Forelimb muscle (tissue), 1 donor: Measurements from ENCODE around the gene CCDC124. TPM values are rescaled to one million over a fixed set of nuclear protein-coding genes. Genes with fewer than 3 reads are reported as not detected.

Experiments
- DNase-seq: peaks from one replicate; pipeline ENCODE4 v3.0.0-alpha.2; 2013; ENCODE audit warnings: low read depth
- polyA plus RNA-seq: library from polyadenylated mRNA; unstranded; fragments of 120-200 nt; gene quantifications from one replicate; pipeline ENCODE4 v1.2.1, GENCODE V29; 2013; ENCODE audit not compliant: insufficient read length

CCDC124 gene
- polyA plus RNA-seq, 1 donor, result 54.8 TPM

DNA sequence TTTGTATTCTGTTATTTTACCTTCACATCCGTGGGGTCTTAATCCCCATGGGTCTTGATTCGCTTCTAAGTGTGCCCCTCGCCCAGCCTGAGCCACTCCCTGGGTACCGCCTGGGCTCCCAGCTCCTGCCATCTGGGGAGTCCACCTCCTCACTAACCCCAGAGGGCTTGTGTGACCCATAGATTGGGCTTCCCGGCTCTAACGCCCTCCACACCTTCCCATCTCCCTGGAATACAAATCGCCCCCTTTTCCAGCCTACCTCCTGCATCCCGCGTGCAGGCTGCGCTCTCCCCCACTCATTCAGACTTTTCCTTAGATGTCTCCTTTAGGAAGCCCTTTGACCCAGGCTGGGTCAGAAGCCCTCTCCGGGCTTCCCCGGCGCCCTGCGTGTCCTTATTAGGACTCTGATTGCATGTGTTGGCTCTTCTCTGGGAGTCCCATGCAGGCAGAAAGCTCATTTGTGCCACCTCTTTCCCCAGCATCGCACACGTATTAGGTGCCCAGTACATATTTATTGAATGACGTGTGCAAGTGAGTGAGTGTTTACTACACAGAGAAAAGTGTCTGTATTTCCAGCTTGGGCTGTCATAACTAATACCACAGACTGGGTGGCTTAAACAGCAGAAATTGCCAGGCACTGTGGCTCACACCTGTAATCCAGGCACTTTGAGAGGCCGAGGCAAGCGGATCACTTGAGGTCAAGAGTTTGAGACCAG, 757 bp downstream of the CCDC124 start:
- no peak for DNase-seq

DNA sequence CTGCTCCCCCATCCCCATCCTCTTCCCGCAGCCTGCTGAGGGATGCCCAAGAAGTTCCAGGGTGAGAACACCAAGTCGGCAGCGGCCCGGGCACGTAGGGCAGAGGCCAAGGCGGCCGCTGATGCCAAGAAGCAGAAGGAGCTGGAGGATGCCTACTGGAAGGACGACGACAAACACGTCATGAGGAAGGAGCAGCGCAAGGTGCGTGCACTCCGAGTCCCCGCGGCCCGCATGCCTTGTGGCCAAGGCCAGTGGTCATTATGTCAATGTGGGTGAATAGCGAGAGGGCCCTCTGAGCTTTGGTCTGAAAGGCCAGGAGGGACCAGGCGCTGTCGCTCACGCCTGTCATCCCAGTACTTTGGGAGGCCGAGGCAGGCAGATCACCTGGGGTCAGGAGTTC, 3.6 kb downstream of the CCDC124 start:
- DNase-seq, result no peak

DNA sequence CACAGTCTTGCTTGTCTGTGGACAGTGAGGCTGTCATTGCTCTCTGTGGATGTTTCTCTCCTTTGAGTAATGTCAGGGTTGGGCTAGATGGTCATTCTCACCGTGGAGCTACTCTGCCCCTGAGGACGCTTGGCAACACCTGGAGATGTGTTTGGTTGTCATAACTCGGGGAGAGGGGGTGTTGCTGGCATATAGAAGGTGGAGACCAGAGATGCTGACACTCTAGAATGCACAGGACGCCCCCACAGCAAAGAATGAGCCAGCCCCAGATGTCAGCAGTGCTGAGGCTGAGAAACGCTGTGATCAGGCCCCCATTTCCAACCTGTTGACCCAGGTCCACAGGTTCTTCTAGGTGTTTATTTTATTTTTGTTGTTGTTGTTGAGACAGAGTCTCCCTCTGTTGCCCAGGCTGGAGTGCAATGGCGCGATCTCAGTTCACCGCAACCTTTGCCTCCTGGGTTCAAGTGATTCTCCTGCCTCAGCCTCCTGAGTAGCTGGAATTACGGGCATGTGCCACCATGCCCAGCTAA, 4.6 kb downstream of the CCDC124 start:
- DNase-seq, result no peak

DNA sequence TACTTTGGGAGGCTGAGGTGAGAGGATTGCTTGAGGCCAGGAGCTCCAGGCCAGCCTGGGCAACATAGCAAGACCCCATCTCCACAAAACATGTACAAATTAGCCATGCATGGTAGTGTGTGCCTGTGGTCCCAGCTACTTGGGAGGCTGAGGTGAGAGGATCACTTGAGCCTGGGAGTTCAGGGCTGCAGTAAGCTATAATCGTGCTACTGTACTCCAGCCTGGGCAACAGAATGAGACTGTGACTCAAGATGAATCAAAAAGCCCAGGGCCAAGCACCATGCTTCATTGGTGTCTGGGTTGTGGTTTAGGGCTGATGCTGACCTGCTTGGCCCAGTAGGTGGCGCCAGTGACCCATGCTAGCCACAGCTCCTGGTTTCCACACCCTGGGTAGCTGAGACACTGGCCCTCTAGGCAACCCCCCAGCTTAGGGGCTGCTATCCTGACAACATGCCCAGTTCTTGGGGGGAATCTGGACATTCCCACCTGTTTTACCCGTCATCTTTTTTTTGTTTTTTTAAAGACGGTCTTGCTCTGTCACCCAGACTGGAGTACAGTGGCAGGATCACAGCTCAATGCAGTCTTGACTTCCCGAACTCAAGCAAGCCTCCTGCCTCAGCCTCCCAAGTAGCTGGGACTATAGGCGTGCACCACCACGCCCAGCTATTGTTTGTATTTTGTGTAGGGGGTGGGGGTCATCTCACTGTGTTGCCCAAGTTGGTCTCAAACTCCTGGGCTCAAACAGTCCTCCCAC, 5.5 kb downstream of the CCDC124 start:
- DNase-seq, result no peak

DNA sequence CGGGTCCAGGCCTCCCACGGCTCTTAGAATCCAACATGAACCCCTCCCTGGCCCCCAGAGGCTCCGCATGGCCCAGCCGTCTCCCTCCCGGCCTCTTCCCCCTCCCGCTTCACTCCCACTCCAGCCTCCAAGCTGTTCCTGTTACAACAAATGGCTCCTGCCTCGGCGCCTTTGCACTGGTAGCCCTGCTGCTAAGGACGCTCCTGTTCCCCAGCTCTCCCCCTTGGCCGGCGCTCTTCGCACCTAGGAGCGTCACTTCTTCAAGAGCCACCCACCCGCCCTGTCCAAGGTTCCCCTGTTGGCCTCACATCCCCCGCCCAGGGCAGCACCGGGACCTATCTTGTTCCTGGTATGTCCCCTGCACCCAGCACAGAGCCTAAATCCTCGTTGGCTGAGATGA, 9.4 kb downstream of the CCDC124 start:
- DNase-seq, result no peak

DNA sequence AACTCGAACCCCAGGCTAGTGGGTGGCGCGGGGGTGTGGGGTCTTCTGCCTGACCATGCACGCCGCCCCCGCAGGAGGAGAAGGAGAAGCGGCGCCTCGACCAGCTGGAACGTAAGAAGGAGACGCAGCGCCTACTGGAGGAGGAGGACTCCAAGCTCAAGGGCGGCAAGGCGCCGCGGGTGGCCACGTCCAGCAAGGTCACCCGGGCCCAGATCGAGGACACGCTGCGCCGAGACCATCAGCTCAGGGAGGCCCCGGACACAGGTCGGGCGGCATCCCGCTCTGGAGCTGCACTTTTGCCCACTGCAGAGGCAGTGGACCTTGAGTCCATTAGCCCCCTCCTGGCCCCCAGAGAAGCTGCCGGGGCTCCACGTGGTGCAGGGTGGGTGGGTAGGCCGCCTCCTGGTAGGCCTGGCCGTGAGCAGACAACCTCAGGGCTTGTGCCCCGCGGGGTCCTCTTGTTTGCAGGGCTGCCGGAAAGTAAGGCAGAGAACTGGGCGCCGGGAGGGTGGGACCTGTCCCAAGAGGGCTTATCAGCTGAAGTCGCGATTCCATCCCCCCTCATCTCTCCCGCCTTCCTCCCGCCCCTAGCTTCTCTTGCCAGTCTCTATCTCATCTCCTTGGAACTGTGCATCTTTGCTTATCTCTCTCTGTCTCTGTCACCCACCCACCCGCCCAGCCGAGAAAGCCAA, 9.9 kb downstream of the CCDC124 start:
- no peak for DNase-seq

DNA sequence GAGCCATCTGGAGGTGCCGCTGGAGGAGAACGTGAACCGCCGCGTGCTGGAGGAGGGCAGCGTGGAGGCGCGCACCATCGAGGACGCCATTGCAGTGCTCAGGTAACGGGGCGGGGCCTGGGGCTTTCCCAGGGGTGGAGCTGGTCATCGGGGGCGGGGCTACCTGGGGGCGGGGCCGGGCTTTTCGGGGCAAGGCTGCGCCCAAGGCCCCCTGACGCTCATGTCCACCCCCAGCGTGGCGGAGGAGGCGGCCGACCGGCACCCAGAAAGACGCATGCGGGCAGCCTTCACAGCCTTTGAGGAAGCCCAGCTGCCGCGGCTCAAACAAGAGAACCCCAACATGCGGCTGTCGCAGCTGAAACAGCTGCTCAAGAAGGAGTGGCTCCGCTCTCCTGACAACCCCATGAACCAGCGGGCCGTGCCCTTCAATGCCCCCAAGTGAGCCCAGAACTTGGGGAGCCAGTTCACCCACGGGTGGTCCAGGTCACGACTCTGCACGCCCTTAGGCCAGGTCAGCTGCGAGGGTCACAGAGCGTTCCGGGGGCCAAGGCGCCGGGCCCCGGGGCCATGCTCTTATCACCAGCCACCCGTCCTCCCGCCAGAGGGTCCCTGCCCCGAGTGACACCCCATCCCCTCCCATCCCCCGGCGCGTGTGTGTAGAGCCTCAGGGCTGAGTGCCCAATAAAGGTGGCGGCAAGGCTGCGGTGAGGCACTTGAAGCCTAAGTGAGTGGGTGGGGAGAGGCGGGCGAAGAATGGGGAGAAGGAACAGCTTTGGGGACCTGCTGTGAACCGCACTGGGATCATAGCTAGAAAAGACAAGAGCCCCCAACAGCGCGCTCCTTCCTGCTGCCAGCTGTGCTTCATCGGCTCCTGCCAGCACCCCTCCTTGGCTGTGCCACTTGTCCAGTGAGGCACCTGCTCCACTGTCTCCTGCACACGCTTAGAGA, 10.7 kb downstream of the CCDC124 start:
- no peak for DNase-seq

DNA sequence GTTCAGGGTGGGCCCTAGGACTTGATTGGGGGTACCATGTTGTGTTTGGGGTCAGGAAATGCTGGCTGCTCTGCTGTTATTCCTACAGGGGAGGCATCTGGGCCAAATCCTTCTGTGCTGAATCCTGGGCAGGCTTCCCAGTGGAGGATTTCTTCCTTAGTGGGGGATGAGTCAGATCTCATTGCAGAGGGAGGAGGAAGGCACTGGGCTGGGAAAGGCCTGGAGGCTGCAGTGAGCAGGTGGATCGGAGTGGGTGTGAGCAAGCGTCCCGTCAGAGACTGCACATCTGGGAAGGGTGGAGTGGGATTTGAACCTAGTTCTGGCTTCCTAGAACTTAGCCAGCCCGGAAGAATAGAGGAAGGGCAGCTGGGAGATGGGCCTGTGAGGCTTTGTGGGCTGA, 11.5 kb downstream of the CCDC124 start:
- no peak for DNase-seq

DNA sequence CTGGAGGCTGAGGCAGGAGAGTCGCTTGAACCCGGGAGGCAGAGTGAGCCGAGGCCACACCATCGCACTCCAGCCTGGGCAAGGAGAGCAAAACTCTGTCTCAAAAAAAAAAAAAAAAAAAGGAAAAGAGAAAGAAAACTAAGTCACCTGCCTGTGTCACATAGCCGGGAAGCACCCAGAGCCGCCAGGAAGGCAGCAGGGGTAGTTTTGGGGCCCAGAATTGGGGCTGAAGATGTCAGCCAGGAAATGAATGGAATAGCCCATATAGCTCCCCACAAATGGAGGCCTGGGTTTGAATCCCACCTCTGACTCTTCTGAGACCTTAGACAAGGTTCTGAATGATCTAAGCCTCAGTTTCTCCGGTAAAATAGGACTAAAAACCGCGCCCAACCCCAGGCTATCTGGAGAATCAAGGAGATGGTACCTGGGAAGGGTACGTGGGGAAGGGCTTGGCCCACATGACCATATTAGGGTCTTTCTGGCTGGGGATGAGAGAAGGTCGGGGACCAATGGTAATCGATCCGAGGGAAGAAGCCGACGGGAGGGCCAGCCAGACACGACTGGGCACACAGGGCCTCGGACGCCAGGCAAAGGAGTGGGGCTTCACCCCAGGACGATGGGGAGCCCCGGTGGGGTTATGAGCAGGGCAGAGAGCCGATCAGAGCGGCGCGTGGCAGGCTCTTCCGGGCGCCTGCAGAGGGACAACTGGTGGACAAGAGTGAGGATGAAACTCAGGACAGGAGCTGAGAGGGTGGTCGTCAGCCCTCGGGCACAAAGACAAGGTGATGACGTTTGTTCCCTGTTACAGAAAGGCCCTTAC, 14.4 kb downstream of the CCDC124 start:
- no peak for DNase-seq

DNA sequence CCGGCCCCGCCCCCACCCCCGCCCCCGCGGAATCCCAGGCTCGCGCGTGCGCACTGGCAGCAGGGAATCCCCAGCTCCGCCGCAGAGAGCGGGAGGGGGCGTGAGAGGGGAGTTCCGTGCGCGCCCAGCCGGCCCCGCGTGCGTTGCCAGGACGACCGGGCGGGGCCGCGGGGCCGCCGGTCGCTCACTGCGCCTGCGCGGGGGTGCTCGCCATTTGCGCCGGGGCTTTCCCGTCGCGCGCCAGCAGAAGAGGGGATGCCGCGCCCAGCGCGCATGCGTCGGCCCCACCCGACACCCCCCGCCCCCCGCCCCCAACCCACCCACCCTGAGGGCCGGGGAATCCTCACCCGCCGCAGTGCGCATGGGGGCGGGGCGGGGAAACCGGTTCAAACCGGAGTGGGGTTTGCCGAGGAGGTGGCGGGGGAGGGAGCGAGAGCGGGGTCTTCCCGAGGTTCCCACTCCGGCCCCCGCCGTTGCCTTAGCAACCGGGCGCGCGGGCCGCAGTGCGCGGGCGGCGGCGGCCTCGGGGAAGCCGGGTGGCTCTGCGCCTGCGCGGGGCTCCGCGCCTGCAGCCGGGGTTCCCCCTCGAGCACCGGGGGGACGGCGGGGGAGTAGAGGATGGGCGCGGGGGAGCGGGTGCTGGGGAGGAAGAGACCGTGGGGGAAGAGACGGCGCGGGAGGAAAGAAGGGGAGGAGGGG, 15.1 kb downstream of the CCDC124 start:
- DNase-seq, result peak; percentile 73

DNA sequence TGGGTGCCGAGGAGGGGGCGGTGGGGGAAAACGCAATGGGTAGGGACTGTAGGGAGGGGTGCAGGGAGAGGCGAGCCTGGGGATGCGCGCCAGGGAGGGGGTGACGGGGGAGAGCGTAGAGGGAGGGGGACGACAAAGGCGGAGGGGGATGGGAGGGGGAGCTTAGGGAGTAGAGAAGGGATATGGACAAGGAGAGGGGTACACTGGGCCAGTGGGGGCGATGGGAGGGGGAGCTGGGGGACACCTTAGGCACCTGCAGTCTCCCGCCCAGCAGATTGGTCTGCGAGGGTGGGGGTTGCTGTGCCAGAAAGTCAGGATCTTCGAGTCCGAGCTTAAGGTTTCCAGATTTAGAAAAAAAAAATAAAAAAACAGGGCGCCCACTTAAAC, 15.7 kb downstream of the CCDC124 start:
- no peak for DNase-seq

DNA sequence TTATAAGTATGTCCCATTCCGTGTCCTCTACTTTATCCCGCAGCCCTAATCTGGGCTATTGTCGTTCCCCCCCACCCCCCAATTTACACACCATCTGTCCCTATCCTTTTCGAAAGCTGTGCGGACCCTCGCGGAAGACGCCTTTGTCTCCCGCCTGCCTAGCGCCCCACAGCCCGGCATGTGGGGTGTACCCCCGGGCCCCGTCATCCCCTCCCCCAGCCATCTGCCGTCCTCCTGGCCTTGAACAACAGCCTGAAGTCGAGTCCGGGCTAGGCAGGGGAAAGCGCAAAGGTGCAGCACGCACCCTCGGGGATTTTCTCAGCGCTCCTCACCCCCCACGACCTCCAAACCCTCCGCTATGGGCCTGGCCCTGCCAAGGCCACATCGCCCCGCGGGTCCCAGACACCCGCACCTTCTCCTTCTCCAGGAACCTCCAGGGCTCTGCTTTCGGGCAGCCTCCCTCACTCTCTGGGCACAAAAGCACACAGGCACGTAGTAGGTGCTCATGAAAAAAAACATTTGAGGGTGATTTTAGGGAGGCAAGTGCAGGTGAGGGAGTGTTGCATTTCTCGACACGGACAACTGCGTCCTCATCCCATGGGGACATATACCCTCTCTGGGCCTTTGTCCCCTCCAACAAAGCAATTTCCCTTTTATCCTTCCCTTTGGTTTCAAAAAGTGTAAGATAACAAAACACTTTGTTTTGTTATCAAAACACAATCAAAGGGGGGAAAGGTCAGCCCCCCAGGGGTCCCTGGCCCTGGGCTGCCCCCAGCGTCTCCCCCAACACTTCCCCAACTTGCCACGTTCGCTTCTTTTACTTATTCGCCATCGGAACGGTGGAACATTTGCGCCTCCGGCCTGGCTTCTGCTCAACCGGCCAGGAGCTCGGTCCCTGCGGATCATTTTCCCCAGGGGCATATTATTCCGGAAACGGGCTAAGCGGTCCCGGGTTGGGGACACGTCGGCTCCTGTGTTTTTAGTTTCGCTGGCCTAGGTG, 16.4 kb downstream of the CCDC124 start:
- no peak for DNase-seq

DNA sequence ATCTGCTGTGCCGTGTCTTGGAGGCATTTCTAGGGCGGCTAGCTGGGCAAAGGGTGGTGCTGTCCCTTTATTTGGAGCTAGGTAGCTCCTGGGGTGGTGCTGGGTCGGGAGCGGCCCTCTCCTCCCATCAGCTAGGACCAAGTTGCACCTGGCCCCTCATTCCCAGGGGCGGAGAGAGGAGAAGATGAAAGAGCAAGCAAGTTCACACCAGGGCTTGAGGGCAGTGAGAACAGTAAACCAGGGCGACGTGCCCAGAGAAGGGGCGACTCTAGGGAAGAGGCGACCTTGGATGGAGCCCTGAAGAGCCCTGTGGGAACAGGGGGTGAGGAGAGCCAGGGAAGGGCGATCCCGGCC, 17.1 kb downstream of the CCDC124 start:
- DNase-seq, result no peak

DNA sequence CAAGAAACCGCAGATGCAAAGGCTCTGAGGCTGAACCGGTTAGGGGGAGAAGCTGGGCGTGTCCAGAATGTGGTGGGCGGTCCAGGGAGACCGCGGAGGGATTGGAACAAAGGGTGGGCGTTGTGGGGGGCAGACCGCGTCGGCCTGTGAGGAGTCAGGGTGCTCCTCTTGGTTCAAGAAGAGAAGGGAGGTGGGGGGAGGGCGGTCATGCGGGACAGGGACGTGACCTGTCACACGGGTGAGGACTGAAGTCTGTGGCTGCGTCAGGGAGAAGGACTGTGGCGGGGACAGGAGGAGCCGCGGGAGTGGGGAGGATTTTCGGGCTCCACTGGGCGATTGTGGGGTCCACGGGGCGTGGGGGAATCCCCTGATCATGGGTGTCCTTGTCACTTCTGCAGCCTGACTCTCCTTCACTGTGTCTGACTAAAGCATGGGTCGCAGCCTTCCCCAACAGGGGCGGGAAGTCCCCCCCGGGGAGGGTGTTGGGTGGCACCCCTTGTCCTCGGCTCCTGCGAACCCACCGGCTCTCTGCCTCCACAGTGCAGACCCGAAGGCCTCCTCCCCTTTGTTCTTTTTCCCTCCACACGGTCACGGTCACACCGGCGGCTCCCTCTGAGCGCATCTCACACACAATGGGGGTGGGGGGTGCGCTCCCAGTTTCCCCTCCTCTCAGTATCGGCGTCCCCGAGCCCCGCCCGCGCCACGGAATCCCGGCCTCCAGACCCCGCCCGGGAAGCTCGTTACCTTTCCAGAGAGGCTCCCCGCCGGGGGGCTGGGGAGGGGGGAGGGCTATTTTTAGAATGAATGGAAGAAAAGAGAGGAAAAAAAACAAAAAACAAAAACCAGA, 17.7 kb downstream of the CCDC124 start:
- DNase-seq, result no peak

DNA sequence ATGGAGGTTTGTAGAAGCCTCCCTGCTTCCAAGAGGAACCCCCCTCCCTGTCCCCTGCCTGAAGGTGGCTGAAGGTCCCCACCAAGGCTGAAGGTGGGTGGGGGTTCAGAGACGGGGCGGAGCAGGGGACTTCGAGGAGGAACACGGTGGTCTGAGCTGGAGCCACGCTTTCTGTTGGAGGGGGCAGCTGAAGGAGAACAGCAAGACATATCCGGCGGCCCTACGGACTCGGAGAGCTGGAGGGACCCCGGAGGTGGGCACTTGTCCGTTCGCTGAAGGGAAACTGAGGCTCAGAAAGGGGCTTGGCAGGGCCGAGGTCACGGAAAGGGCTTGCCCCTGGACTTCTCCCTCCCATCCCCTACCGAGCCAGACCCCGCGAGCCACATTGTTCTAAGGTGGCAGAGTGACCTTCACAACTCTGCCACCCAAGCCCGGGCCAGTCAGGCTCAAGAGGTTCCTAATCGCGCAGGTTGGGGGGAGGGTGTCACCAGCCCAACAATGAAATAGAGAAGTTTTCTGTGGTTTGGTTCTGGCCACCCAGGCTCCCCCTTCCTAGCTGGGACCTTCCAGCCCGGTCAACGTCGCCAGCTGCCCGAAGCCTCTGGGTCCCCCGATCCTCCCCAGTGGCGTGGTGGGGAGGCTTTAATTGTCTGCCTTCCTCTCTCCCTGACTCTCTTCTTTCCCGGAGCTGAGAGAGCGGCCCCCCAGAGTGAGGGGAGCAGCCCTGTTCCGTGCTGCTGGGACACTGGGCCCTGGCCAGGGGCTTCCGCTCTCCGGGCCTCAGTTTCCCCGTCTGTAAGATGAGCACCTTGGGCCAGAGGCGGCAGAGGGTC, 18.6 kb downstream of the CCDC124 start:
- DNase-seq, result no peak

DNA sequence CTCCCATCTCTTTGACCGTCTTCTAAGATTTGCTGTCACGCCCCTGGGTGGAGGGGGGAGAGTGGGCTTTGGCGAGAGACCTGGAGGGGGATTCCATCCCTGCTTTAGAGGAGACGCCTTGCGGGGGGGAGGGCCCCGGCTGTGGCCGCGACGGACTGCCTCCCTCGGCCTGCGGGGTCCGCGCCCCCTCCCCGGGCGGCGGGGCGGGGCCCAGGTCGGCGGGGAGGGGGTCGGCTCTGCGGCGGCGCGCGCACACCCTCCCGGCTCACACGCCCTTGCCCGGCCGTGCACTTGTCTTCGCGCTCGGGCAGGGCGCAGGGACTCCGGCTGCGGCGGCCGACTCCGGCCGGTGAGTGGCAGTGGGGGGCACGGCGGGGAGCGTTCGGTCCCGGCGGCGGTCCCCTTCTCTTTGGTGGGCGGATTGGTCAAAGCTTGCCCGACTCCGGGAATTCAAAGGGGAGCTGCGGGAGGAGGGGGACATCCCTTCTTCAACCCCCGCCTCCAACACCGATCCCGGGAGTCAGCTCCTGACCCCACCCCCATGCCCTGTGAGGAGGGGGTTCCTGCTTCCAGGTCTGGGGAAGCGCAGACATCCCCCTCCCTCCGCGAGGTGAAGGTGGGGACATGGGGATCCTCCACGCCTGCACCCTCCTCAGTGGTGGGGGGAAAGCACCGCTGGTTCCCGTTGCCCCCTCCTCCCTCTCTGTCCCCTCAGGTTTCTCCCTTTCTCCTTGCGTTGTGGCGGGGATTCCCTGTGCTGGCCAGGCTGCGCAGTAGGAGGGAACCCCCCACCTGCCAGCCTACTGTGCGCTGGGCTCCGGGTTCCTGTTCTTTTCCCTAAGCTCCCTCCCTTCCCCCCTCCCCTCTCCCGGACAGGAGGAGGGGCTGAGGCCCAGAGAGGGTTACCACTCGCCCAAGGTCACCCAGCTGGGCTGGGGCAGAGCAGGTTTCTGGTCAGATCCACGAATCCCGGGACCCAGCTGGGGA, 19.5 kb downstream of the CCDC124 start:
- no peak for DNase-seq
